Esophagus (tissue), 2 donors: Measurements from ENCODE around the gene RUFY3. TPM values are rescaled to one million over a fixed set of nuclear protein-coding genes. Genes with fewer than 3 reads are reported as not detected.

Experiments used
- H3K27ac ChIP-seq, 2 donors: one replicate each; pipeline ENCODE4 v1.5.1; 2013; ENCODE audit warnings: low read depth in 2 of 2, mild to moderate bottlenecking in 2 of 2, inconsistent platforms in 1 of 2, low read length in 1 of 2, moderate library complexity in 1 of 2
- H3K27me3 ChIP-seq, 2 donors: one replicate each; pipeline ENCODE4 v1.6.1; 2013; ENCODE audit warnings: low read length in 2 of 2, control low read depth in 1 of 2, mild to moderate bottlenecking in 1 of 2; ENCODE audit not compliant: insufficient read depth in 2 of 2, control insufficient read depth in 1 of 2
- H3K36me3 ChIP-seq, 2 donors: one replicate each; pipeline ENCODE4 v1.6.1; 2013; ENCODE audit warnings: low read length in 1 of 2; ENCODE audit not compliant: control insufficient read depth in 2 of 2, insufficient read depth in 2 of 2
- H3K4me1 ChIP-seq, 2 donors: one replicate each; pipeline ENCODE4 v1.6.1; 2013; ENCODE audit warnings: low read length in 1 of 2; ENCODE audit not compliant: control insufficient read depth in 2 of 2, insufficient read depth in 2 of 2
- H3K4me3 ChIP-seq, 2 donors: one replicate each; pipeline ENCODE4 v1.5.1; 2013; ENCODE audit warnings: low read length in 2 of 2, mild to moderate bottlenecking in 2 of 2, low read depth in 1 of 2, moderate library complexity in 1 of 2
- H3K9me3 ChIP-seq, 2 donors: one replicate each; pipeline ENCODE4 v1.6.1; 2013; ENCODE audit warnings: mild to moderate bottlenecking in 2 of 2, low read depth in 1 of 2, low read length in 1 of 2, moderate library complexity in 1 of 2; ENCODE audit not compliant: control insufficient read depth in 2 of 2, insufficient read depth in 1 of 2
- WGBS, 2 donors: extraction: QIAGEN DNeasy Blood & Tissue Kit; methylation state at CpG; one replicate each; pipeline ENCODE4 v1.1.7; 2013; 5-methylcytosine and 5-hydroxymethylcytosine counted together
- polyA plus RNA-seq, 2 donors: library from polyadenylated mRNA; stranded (reverse); fragments of 200-250 nt; gene quantifications; one replicate each; pipeline ENCODE4 v1.2.3, GENCODE V29; 2013
- donor health status: healthy with polysubstance abuse.
- donor health status: Bipolar disorder and iron deficiency.

RUFY3 gene
- polyA plus RNA-seq, 2 donors = 19.4 to 25.1 TPM

DNA sequence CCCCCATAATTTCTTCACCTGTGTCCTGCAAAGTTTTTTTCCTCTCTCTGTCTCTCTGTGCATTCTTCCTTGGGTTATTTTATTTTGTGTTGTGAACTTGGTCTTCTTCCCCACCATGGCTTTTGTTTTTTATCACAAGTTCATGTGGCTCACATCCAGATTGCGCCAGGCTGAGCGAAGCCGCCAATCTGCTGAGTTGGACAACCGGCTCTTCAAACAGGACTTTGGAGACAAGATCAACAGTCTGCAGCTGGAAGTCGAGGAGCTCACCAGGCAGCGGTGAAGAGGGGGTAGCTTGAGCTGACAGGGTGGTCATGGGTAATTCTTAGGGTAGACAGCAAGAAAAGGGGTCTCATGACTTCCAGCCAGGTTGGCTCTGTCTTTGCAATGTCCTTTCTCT lies 71.9 kb downstream of the RUFY3 start:
- no peak overlapping the region for H3K4me3 ChIP-seq
- 90 to 96% methylated on average over 6 of the region's 6 CpGs for WGBS, 2 donors
- no peaks in the 10 kb centered on the region for H3K4me1 ChIP-seq
- no peaks in the 10 kb centered on the region for H3K27me3 ChIP-seq
- H3K9me3 ChIP-seq = no peaks in the 10 kb centered on the region
- peaks cover 0 to 18% of the 10 kb centered on the region in 2 donors for H3K36me3 ChIP-seq
- H3K27ac ChIP-seq = no peak overlapping the region

DNA sequence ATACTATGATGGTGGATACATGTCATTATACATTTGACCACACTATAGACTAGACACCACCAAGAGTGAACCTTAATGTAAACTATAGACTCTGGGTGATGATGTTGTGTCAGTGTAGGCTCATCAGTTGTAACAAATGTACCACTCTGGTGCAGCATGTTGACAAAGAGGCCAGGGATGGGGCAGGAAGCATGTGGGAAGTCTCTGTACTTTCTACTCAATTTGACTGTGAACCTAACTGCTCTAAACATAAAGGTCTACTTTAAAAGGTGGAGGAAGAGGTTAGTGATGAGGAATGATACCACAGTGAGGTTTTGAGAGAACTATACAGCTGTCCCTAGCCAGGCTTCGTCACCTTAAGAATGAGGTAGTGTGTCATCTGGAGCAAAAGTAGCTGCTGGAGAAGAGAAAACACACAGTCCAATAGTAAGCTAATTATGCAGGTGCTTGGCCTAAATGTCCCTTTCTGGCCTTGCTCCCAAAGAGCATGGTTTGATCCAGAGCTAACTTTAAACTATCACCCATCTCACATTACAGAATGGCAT lies 79.6 kb downstream of the RUFY3 start:
- H3K36me3 ChIP-seq = peaks cover 0 to 9% of the 10 kb centered on the region in 2 donors
- WGBS, 2 donors = 78 to 85% methylated on average over 1 of the region's 1 CpG
- H3K9me3 ChIP-seq = no peaks in the 10 kb centered on the region

DNA sequence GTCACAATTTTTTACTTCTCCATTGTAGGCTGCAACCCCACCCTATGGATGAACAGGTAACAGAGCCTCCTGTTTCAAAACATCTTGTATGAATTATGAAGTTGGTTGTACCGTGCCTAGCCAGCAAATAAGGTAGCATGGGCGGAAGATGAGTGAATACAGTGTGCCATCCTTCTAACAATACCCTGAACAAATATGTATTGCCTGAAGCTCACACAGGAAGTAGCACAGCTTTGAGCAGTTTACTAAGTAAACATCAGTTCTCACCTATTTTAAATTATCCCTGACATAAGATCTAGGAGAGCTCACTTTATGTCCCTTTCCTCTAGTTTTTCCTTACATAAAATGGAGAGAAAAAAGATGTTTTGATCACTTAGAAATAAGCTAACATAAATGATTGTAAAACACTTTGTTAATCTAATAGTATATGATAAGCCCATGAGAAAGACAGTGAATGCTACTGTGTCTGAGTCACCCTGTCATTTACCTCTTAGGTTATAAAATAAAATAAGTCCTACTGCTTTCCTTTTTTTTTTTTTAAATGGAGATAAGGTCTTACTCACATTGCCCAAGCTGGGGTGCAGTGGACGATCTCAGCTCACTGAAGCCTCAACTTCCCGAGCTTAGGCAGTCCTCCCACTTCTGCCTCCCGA lies 81.3 kb downstream of the RUFY3 start:
- Histone ChIP-seq H3K4me1 (no peaks in the 10 kb centered on the region), H3K9me3 (no peaks in the 10 kb centered on the region), H3K27ac (no peak overlapping the region), H3K4me3 (no peak overlapping the region), H3K36me3 (peaks cover 0 to 8% of the 10 kb centered on the region in 2 donors), H3K27me3 (no peaks in the 10 kb centered on the region)
- WGBS, 2 donors = 83 to 87% methylated on average over 5 of the region's 5 CpGs

More for the DNA sequence above, 79.6 kb downstream of the RUFY3 start:
- Histone ChIP-seq H3K27ac (no peak overlapping the region), H3K4me3 (no peak overlapping the region), H3K4me1 (no peaks in the 10 kb centered on the region), H3K27me3 (no peaks in the 10 kb centered on the region)

DNA sequence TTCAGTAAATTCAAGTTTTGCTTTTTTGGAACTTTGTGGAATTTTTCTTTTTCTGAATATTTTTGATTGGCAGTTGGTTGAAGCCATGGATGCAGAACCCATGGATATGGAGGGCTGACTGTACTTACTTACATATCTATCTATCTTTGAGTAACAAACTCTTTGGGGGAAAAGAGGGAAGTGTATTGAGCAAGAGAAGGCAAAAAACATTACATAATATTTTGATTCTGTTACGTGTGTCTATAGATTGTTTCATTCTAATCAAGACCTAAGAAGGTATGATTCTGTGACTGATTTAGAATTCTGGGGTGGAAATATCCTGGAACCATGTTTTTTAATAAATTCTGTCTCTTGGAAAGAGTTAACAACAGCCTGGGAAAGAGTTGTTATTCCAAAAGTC lies 86.4 kb downstream of the RUFY3 start:
- no peak overlapping the region for H3K27ac ChIP-seq
- no peaks in the 10 kb centered on the region for H3K27me3 ChIP-seq
- no peak overlapping the region for H3K4me3 ChIP-seq
- H3K9me3 ChIP-seq = no peaks in the 10 kb centered on the region
- WGBS, 2 donors = 90 to 92% methylated on average over 1 of the region's 1 CpG
- no peaks in the 10 kb centered on the region for H3K4me1 ChIP-seq
- peaks cover 0 to 2% of the 10 kb centered on the region in 2 donors for H3K36me3 ChIP-seq

DNA sequence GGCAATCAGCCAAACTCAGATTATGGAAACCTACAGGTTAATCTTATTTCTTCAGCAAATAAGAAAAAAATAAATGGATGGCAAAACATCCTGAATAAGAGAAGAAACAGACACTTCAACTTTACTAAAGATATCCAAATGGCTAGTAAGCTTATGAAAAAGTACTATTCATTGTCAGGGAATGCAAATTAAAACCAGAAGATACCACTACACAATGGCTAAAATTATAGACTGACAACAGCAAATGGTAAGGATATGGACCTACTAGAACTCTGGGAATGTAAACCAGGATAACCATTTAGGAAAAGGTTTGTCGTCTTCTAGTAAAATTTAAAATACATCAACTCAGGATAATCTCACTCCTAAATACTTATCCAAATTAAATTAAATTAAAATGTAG lies 93.6 kb downstream of the RUFY3 start:
- Histone ChIP-seq H3K27ac (no peak overlapping the region), H3K4me3 (no peak overlapping the region), H3K36me3 (peaks cover 0 to 6% of the 10 kb centered on the region in 2 donors), H3K9me3 (no peaks in the 10 kb centered on the region), H3K27me3 (no peaks in the 10 kb centered on the region), H3K4me1 (no peaks in the 10 kb centered on the region)
- 96 to 97% methylated on average over 1 of the region's 1 CpG for WGBS, 2 donors

DNA sequence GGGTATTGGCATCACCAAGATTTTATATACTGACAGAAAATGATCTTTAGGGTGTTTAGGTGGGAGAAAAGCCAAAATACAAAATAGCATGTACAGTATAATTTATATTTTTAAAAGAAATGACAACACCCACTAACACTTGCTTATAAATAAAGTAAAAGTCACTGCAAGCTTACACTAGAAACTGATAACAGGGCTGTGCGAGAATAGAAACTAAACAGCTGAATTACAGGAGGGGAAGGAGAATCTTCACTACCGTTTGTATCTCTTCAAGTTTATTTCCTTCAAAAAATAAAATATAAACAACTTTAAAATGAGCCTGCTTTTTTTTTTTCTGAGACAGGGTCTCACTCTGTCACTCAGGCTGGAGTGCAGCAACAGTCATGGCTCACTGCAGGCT lies 95.1 kb downstream of the RUFY3 start:
- Histone ChIP-seq H3K4me3 (no peak overlapping the region), H3K27ac (no peak overlapping the region), H3K9me3 (no peaks in the 10 kb centered on the region), H3K4me1 (no peaks in the 10 kb centered on the region), H3K27me3 (no peaks in the 10 kb centered on the region), H3K36me3 (peaks cover 0 to 6% of the 10 kb centered on the region in 2 donors)
- 44 to 48% methylated on average over 2 of the region's 2 CpGs for WGBS, 2 donors

DNA sequence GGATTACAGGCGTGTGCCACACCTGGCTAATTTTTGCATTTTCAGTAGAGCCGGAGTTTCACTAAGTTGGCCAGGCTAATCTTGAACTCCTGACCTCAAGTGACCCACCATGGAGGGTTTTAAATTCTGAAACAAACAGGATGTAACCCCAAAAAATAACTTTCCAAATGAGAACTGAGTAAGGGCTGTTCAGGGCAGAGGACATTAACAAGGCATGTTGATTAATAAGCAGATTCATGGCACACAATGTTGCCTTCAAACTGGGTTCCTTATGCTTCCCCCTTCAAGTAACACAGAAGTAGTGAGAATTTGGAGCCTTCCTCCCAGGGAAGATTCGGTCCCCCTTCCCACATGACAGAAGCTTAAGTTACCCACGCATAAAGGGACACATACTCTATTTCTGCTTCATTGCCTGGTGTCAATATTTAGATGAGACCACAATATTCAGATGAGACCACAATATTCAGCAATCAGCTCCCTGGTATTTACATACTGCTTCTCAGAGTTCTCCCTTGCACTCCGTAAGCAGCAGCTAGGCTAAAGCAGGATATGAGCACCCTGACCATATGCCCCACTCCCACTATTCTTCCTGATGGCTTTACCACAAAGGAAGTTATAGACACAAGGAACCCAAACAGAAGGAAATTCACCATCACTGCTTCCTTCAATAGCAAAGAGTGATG lies 96.5 kb downstream of the RUFY3 start:
- WGBS, 2 donors = 82 to 88% methylated on average over 5 of the region's 5 CpGs
- no peaks in the 10 kb centered on the region for H3K4me1 ChIP-seq
- no peak overlapping the region for H3K4me3 ChIP-seq
- no peaks in the 10 kb centered on the region for H3K9me3 ChIP-seq
- H3K36me3 ChIP-seq = peaks cover 0 to 6% of the 10 kb centered on the region in 2 donors
- no peak overlapping the region for H3K27ac ChIP-seq
- no peaks in the 10 kb centered on the region for H3K27me3 ChIP-seq

DNA sequence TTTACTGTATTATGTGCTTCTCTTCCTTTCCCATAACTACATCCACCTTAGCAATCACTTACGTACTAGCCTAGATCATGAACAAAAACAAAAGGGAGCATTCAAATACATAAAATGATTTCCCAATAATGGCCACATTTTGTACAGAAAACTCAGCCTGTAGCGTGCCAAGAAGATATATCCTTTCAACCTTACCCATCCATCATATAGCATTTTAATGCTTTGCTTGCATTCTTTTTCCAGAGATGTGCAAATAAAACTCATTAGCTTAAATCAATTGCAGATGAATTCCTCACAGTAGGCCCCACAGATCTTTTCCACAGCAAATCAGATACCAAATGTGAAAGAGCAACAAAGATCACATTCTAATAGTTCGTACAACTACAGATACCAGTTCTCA lies 97.2 kb downstream of the RUFY3 start:
- H3K36me3 ChIP-seq = peaks cover 0 to 10% of the 10 kb centered on the region in 2 donors
- 91 to 95% methylated on average over 3 of the region's 3 CpGs for WGBS, 2 donors
- no peak overlapping the region for H3K4me3 ChIP-seq
- no peaks in the 10 kb centered on the region for H3K4me1 ChIP-seq
- H3K9me3 ChIP-seq = no peaks in the 10 kb centered on the region
- no peaks in the 10 kb centered on the region for H3K27me3 ChIP-seq
- H3K27ac ChIP-seq = no peak overlapping the region

DNA sequence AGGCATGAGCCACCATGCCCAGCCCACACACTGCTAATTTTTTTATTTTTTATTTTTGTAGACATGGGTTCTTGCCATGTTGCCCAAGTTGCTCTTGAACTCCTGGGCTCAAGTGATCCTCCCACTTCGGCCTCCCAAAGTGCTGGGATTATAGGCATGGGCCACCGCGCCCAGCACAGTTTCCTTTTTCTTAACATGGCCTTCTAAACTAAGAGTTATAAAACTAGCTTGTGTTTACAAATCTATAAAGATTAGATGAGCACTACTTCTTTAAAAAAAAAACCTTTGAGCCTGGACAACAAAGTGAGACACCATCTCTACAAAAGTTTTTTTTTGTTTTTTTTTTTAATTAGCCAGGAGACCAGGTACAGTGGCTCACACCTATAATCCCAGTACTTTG lies 107.3 kb downstream of the RUFY3 start:
- Histone ChIP-seq H3K27ac (no peak overlapping the region), H3K9me3 (no peaks in the 10 kb centered on the region), H3K4me1 (no peaks in the 10 kb centered on the region), H3K36me3 (peaks cover 8 to 18% of the 10 kb centered on the region in 2 donors), H3K27me3 (no peaks in the 10 kb centered on the region), H3K4me3 (no peak overlapping the region)
- WGBS, 2 donors = 97 to 99% methylated on average over 3 of the region's 3 CpGs
